HS-27A (cell line): ENCODE results near the gene CPLX3.

Source experiments
- DNase-seq: peaks from one replicate; pipeline ENCODE4 v3.0.0-alpha.2; 2012; ENCODE audit warnings: low read depth, missing footprints

CPLX3 gene

GRCh38 chr15:74828835-74829234 is 2.4 kb downstream of the CPLX3 start:
- DNase-seq: no peak

GRCh38 chr15:74829486-74829885 is 3.1 kb downstream of the CPLX3 start:
- DNase-seq: no peak

DNA sequence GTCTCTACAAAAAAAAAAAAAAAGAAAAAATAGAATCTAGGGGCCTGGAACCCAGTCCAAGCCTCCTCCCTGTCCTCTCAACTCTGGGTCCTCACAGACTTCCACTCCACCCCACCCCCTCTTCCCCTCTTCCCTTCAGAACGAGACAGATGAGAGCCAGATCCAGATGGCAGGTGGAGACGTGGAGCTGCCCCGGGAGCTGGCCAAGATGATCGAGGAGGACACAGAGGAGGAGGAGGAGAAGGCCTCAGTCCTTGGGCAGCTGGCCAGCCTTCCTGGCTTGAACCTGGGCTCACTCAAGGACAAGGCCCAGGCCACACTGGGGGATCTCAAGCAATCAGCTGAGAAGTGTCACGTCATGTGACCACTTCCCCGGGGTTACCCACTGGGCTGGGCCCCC is 3.6 kb downstream of the CPLX3 start:
- DNase-seq: no peak

DNA sequence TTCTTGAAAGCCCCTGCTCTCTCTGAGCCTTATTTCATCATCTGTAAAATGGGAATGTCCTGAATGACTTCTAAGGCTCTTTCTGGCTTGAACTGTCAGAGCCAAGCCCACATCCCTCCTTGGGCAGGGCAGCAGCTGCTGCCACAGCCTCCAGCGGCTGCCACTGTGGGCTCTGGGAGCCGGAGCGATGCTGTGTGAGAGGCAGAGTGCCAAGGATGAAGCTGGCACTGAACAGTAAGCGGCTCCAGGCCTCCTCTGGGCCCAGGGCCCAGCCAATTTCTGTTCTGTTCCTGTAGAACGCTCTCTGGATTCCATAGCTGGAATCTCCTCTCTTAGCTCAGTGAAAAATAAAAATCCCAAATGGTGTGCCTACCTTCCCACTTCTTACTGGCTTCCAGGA is 4.4 kb downstream of the CPLX3 start:
- DNase-seq: no peak

GRCh38 chr15:74831813-74832495 is 5.5 kb downstream of the CPLX3 start:
- no peak for DNase-seq

GRCh38 chr15:74832826-74833225 is 6.4 kb downstream of the CPLX3 start:
- no peak for DNase-seq

DNA sequence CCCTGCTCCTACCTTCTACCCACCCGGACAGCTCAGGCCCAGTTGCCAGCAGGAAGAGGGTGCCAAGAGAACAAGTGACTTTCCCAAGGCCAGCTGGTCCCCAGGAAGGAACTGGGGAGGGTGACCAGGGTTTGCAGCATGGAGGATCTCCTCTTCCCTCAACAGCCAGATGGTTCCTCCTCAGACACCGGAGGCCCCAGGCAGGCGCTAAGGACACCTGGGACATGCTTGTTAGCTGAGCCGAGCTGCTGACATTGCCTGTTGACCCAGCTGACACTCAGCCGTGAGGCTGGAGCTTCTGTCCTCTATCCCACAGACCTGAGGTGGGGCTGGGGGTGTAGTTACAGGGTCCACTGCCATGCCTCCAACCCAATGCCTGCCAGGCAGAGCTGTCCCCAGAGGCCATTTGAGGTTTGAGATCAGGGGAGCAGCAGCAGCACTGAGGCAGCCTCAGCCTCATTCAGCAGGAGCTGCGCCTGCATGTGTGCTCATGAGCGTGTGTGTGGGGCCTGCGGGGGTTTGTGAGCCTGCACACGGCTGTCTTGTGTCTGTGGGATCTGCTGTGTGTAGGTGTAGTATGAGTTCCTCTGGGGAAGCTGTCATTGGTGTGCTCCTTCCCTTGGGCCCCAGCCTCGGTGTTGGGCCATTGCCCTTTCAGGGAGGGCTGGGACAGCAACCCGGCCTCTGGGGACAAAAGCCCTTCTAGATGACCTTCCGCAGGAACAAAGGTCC is 7.1 kb downstream of the CPLX3 start:
- DNase-seq: no peak

DNA sequence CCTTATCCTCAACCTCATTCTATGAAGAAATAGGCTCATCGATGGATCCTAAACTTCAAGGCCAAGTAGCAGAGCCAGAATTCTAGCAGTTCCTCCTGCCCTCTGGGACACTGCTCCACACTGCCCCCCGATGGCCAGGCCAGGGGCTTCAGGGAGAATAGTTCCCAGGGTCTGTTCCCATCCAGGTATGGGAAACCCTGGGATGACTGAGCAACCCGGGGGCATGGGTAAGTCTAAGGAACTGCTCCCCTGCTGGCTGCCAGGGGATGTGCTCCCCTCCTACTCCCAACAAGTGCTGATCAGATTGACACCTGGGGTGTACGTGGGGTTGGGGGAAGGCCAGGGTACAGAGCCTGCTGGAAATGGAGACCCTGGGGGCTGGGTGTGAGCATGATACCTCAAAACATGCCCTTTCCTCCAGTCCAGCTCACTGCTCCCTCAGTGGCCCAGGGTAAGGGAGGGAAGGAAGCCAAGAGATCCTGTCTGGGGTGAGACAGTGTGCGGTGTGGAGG is 8.9 kb downstream of the CPLX3 start:
- peak; percentile 38 for DNase-seq

- DNase-seq: no peak
Measured at GRCh38 chr15:74836846-74837245, 10.4 kb downstream of the CPLX3 start.

DNA sequence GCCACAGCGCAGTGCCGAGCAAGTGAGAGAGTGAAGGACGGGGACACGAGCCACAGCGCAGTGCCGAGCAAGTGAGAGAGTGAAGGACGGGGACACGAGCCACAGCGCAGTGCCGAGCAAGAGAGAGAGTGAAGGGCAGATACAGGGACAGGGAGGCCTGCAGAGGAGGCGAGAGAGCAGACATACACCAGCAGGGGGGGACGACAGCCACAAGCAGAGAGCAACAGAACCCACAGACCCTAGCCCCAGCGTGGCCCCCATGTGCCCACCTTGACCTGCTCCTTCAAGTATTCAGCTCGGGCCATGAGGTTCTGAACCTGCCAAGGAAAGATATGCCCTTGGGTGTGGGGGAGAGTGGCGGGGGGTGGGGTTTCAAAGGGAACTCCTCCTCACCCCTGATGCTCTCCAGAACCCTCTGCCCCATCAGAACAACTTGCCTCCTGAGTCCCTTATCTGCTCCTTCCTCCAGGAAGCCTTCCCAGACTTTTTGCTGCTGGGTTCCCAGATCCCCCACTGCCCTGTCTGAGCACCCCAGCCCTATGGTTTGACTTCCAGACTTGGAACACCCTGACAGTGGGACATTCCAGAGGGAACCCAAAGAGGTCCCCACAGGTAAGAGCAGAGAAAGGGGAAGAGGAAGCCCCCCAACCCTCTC is 11.2 kb downstream of the CPLX3 start:
- DNase-seq: no peak

GRCh38 chr15:74838137-74838516 is 11.7 kb downstream of the CPLX3 start:
- no peak for DNase-seq

DNA sequence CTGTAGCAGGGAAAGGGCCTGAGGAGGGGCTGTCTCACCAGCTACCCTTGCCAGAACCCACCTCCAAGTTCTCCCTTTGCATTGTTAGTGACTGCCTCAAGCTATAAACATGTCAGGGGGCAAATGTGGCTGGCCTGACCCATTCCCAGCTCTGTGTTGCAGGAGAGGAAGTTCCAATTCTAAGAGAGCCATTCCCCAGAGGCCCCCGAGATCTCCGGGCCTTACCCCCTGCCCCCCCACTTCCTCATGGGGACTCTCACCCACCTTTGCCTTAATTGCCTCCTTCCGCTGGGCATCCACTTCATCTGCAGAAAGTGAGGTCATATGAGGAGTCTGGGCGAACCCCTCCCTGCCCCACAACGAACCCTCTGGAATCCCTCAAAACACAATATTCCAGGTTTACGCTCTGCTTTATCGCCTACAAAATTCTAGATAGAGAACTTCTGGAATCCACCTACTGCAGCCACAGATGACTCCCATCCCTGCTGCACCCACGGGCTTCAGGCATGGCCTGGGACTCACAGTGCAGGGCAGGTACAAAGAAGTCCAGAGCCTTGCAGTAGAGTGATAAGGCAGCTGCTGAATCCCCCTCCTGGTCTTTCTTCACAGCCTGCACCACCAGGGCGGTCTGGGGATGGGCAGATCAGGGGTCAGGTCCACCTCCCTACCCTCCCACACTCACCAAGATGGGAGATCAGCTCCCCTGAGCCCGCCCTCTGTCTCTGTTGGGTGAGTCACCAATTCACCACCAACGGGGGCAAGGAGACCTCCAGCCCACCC is 12.5 kb downstream of the CPLX3 start:
- no peak for DNase-seq

- DNase-seq: no peak
Measured at GRCh38 chr15:74839526-74840395, 13.3 kb downstream of the CPLX3 start.

DNA sequence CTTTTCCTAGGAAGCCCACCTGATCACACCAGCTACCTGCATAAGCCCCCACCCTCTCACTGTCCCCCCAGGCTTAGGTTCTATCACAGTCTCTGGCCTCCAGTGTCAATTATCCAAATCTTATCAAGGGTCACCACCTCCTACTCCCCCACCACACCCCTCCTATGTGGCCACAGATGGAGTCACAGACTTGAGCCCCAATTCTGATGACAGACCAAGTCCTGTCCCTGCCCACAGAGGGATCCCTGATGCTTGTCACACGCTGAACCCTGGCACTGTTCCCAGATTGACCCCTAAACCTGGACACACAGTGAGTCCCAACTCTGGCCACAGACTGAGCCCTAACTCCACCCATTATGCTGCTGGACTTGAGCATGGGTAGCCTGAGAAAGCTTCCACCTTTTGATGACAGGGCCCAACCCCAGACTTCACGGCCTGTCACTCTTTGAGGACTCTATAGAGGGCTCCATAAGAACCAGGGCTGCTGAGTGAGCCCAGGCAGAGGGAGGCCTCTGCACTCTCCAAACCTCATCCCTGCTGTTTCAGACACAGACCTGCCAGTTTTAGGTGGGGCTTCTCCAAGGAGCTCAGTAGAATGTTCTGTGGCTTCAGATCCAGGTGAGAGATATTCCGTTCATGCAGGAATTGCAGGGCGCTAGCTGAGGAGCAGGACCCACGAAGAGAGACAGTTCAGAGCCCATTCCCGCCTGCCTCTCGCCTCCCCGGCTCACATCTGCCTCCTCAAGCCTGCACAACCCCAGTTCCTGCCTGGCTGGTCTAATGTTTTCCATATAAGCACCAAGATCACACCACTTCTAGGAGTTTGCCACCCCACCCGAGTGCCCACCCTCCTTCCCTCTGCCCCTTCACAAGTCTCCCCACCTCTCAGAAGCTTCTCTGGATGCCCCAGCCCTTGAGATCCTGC is 14.7 kb downstream of the CPLX3 start:
- no peak for DNase-seq

GRCh38 chr15:74841891-74842373 is 15.5 kb downstream of the CPLX3 start:
- DNase-seq: no peak

DNA sequence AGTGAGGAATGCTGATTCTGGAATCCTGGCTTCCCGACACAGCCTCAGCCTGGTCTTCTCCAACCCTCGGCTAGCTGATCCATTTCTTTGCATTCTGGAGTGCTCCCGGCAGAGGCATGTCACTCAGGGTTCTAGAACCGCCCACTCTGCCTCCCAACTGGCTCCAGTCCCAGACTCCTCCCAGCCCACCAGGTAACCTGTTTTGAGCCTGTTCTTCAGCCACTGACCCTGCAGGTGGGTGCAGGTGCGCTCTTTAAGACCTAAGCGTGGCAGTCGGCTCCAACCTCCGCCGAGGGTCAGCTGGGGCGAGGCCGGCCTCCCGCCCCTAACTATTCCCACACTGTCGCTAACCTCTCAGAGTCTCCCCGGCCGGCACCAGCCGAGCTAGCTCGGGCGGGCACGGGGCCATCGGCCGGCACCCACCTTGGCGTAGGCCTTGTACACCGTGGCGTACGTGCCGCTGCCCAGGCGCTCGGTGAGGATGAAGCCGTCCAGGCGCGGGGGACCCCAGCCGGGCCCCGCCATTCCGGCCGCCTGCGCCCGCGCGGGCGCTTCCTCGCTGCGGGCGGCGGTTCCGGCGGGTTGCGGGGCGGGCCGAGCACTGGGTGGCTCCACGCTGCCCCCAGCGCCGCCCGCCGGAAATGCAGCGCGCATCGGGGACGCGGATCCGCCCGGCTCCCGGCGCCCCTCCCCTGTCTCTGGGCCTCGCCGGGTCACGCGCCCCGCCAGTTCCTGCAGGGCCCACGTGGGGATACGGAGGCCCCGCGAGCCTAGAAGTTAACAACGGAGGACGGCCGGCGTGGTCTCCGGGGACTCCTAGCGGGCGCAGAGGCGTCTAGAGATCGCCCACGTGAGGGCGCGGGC is 16.4 kb downstream of the CPLX3 start, which contains the start of gene ULK3:
Gene ULK3 (minus strand): TSS at position 576 of the 864 bp plus-strand sequence. CDS start 51 bp downstream, at position 525.
- peak; percentile 59 for DNase-seq

DNA sequence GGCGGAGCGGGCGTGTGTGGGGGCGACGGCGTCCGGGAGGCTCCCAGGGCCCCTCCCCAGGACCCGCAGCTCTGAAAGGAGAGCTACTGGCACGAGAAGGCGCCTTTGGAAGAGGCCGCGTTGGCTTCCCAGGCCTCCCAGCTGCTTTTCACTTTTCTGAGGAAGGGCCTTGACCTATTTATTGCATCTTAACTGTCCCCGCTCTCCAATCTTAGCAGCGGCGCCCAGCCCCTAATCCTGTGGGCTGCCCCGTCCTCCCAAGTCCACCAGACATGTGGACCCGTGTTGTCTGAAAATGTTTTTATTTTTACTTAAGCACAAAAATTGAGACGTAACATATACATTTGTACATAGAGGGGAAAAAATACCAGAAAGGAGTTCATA is 17.0 kb downstream of the CPLX3 start:
- DNase-seq: no peak

GRCh38 chr15:74843891-74844299 is 17.5 kb downstream of the CPLX3 start:
- no peak for DNase-seq
